IPS-18c (cell line): ENCODE measurements around the gene EML6.
"Not testable (repeated sequence)": the region's sequence is repeated elsewhere in the genome, so short reads cannot be mapped to it uniquely, and the experiment has no call there.

ENCODE experiments used
- H3K4me3 ChIP-seq: 2 replicates; pipeline ENCODE4 v1.7.0; 2013; ENCODE audit warnings: low read depth, mild to moderate bottlenecking, low read length, moderate library complexity; ENCODE audit not compliant: insufficient read depth
- H3K9me3 ChIP-seq: one replicate; pipeline ENCODE4 v1.6.1; 2013; ENCODE audit warnings: mild to moderate bottlenecking, low read length, moderate library complexity; ENCODE audit not compliant: control insufficient read depth, insufficient read depth

Gene EML6

DNA sequence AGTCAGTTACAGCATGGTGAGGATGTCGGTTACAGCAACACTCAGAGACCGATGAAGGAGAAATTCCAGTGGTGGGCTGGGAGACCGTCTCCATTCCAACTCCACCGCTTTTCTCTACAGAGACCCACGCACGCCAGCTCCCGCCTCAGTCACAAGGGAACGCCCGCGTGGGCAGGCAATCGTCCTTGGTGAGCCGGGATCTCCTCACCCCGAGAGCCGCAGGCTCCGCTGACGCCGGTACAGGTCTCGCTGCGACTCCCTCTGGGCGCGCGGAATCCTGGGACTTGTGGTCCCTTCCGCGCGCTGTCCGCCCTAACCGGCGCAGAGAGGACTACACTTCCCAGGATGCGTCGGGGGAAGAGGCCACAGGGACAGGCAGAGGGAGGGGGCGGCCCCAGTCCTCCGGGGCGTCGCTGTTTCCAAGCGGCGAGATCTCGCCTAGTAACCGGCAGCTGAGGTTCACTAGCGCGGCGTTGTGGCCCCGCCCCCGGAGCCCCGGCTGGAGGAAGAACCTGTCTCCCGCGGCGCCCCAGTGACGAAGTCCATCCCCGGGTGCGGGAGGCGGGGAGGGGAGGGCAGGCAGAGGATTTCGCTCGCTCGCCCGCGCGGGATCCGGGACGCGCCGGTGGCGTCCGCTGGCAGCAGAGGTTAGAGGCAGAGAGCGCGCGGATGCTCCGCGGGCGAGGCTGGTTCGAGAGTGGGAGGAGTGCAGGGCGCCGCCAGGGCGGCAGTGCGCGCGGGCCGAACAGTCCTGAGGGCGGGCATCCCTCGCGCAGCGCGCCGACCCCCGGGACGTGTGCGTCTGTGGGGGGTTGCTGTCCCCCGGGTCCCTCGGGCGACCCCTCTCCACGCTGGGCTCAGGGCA, at the start of gene EML6:
Gene EML6, plus strand, starts transcription at position 532 of the 865 bp plus-strand sequence. CDS start 1,400 bp downstream, outside the sequence.
- H3K4me3 ChIP-seq = peak within 1 kb of the TSS; percentile 95
- H3K9me3 ChIP-seq = no peaks in the 10 kb centered on the region

DNA sequence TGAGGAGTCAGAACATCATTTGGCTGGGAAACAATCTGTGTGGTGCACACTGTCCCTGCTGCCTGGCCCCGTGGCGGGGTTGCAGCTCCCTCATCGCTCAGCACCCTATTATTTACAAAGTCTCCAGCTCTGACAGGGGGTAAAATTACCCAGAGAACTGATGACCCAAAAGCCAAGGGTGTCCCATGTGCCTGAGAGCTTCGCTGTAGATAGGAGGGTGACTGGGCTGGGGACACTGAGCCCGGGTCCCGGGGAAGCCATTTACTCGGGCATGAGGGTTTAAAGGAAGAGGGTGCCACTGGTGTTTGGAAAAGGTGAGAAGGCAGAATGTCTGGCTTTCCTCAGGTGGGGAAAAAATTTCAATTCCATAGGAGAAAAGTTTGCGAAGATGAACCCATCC, 48.2 kb upstream of the EML6 start:
- Histone ChIP-seq H3K9me3 (peaks cover 5% of the 10 kb centered on the region), H3K4me3 (no peak overlapping the region)

DNA sequence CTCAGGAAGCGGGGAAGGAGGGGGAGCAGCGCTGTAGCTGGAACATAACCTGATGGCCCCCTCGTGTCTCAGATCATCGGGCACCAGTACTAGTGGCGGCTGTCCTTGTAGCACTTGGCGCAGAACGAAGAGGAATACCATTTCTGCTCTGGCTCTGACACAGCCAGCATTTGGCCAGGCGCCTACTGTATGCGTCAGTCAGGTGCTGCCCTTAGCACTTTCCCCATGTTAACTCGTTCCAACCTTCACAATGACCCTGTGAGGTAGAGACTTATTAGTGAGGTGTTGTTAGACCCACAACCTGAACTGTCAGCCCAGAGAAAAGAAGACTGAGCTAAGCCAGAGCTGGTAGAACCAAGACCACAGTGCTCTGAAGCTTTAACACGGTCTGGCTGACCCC, 47.7 kb upstream of the EML6 start:
- H3K4me3 ChIP-seq = no peak overlapping the region
- peaks cover 5% of the 10 kb centered on the region for H3K9me3 ChIP-seq

DNA sequence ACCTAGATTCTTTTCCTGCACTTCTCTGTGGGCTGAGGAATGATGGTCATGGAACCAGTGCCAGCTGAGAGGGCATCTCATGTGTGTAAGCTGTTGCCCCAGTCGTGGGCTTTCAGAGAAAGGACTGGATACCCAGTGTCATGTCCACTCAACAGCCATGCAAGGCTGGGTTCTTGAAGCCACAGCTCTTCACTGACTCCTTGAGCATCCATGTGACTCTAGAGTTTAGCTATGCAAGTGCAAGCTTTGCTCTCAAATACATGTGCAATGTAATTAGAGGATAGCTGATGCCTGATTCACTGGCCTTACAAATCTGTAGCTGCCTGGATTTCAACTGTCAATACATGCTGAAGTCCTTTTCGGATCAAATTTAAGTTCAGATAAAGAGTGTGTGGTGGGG, 46.8 kb upstream of the EML6 start:
- Histone ChIP-seq H3K9me3 (peaks cover 5% of the 10 kb centered on the region), H3K4me3 (no peak overlapping the region)

DNA sequence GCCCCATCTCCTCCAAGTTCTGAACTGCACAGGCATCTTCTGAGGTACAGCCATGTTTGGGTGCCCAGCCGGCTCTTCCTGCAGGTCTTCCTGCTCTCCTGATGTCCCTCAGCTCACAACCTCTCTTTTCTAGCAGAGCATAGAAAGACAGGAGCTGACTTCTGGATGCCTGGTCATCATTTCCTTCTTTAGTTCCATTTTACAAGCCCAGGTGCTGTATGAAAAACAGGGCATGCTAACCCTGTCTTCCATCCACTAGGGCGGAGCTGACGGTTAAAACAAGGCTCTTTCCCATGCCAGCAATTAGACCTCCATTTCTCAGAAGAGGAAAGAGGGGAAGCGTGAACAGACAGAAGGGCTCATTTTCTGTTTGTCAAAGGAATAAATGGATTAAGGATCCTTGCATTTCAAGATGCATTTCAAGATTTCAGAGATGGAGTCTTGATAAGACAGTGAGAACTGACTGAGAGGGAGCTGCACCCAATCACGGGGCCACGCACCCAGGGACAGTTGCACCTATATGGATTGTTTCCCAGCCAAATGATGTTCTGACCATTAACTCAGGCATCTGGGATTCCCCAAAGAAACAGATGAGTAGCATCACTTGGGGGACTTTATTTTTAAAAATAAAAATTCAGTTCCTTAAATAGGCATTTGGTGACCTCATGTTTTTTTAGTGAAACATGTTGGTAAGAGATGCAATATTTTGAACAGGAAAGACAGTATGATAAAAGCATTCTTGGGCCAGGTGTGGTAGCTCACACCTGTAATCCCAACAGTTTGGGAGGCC, 45.8 kb upstream of the EML6 start:
- Histone ChIP-seq H3K9me3 (peaks cover 5% of the 10 kb centered on the region), H3K4me3 (no peak overlapping the region)

DNA sequence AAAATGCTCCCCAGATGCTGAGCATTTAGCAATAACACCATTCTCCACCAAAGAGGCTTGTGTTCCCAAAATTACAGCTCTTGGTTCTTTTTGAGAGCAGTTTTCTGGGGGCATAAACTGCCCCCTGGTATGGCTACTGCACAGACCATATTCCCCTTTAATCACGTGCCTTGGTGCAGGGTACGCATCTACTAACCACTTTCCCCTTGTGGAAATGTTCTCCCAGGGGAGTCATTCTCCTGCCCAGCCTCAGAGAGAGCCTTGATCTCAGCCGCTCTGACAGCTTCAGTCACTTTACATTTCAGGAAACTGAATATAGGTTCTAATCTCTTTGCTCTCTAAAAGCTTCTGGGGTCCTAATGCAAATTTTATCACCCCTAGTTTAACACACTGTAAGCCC, 44.7 kb upstream of the EML6 start:
- peaks cover 2% of the 10 kb centered on the region for H3K9me3 ChIP-seq

DNA sequence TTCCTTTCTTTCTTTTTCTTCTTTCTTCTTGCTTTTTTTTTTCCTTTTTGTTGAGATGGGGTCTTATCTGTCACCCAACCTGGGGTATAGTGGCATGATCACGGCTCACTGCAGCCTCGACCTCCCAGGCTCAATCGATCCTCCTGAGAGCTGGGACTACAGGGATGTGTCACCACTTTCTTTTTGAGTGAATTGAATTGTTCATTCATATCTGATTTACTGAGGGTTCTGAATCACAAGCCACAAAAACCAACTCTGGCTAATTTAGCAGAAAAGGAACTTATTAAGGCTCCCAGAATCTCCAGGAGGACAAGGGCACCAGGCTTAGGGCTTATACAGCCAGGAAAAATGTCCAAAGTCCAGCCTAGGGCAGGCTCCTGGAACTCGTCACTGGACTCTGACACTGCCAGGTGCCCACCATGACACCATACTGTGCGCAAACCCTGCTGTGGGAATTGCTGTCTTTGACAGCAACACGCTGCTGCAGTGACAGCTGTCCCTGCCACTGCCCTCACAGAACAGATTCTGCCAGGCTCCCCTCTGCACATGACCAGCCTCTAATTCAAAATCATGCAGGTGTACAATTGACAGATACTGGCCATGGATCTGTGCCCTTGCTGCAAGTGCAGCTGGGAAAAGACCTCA, 42.9 kb upstream of the EML6 start:
- Histone ChIP-seq H3K9me3 (no peaks in the 10 kb centered on the region), H3K4me3 (no peak overlapping the region)

More for the DNA sequence above, 44.7 kb upstream of the EML6 start:
- H3K4me3 ChIP-seq = no peak overlapping the region

DNA sequence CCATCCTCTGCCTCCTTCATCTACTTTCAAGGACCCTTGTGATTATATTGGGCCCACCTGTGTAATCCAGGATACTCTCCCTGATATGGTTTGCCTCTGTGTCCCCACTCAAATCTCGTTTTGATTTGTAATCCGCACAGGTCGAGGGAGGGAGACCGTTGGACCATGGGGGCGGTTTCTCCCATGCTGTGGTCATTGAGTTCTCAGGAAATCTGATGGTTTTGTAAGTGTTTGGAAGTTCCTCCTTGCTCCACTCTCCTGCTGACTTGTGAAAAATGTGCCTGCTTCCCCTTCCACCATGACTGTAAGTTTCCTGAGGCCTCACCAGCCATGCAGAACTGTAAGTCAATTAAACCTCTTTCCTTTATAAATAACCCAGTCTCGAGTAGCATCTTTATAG, 42.0 kb upstream of the EML6 start:
- H3K4me3 ChIP-seq = no peak overlapping the region
- H3K9me3 ChIP-seq = no peaks in the 10 kb centered on the region

DNA sequence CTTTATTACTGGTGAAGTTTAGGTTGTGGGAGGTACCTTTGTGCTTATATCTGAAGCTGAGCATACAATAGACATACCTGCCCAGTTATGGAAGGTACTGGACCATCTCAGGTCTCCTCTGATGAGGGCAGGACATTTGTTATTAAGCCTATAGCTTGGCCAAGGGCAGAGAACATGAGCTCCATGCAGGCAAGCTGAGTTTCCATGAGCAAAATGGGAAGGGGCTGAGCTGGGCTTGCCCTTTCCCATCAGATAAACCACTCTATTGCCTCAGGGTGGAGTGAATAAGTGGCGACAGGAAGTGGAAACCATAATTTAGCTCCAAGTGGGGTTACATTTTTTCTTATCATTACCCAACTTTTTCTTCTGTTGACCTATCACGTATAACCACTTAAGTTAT, 39.9 kb upstream of the EML6 start:
- Histone ChIP-seq H3K4me3 (no peak overlapping the region), H3K9me3 (no peaks in the 10 kb centered on the region)

DNA sequence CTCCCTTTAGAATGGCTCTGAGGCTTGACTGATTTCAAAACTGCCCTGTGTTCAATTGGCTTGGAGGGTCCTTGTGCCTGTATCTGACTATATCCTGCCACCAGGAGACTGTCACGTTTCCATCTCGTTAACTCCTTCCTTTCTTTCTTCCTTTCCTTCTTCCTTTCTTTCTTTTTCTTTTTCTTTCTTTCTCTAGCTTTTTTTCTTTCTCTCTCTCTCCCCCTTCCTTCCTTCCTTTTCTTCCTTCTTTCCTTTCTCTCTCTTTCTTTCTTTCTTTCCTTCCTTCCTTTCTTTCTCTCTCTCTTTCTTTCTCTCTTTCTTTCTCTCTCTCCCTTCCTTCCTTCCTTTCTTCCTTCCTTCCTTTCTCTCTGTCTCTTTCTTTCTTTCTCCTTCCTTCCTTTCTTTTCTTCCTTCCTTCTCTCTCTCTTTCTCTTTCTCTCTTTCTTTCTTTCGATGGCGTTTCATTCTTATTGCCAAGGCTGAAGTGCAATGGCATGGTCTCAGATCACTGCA, 38.1 kb upstream of the EML6 start:
- no peaks in the 10 kb centered on the region for H3K9me3 ChIP-seq
- H3K4me3 ChIP-seq = no peak overlapping the region

DNA sequence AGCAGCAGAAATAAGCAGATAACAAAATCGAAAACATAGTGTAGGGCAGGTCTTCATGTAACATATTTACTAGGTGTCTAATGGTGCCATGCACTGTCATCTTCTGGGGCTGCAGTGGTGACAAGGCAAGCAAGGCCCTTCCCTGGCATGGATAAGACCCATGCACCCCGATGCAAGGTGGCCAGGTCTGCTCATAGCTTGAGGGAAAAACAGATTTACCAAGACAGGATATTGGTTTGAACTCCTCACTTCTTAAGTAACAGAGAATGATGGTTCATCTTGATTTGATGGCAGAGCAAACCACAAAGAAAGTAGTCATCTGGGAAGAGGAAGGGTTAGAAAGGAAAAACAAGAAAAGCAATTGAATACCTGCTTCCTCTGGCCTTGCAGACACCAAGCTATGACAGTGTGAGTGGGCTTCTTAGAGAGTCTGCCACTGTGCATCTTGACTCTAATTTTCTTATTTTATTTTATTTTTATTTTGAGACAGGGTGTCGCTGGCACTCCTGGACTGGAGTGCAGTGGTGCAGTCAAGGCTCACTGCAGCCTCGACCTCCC, 35.8 kb upstream of the EML6 start:
- no peak overlapping the region for H3K4me3 ChIP-seq
- no peaks in the 10 kb centered on the region for H3K9me3 ChIP-seq

DNA sequence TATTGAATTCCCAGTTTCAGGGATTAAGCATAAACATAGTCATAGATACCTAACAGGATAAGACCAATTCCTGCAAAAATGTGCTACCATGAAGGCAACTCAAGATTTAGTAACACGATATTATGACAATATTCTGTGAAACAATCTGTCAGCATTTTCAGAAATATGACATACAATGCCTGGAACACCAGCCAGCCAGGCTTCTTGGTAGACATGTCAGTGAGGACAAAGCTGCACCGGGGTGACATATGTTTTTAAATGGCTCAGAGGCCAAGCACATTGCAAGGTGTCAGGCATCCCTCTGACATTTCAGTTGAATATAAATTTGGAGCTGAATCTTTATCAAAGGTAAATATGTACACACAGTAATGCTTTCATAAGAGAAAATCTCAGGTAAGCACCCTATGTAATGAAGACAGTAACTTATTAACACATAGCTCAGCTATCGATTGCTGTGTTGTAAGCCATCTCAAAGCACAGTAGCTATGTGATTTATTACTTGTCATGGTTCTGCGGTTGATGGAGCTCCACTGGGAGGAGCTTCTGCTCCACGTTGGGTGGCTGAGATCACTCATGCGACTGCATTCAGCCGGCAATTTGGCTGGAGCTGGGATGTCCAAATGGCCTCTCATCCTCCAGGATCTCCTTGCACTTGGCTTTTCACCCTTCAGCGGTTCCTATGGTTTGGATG, 31.9 kb upstream of the EML6 start:
- Histone ChIP-seq H3K4me3 (no peak overlapping the region), H3K9me3 (no peaks in the 10 kb centered on the region)

DNA sequence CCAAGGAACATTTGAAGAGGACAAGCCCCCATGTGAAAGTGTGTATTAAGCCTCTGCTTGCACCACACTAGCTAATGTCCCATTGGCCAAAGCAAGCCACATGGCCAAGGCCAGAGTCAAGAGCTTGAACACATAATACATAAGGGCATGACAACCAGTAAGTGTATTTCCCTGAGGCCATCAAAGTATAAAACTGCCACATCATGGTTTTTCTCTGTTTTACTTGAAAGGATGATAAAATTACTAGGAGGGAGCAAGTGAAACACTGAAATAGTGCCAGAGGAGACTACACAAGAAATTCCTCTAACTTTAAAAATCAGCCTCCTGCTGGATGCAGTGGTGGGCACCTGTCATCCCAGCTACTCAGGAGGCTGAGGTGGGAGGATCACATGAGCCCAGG, 30.9 kb upstream of the EML6 start:
- Histone ChIP-seq H3K4me3 (no peak overlapping the region), H3K9me3 (no peaks in the 10 kb centered on the region)

DNA sequence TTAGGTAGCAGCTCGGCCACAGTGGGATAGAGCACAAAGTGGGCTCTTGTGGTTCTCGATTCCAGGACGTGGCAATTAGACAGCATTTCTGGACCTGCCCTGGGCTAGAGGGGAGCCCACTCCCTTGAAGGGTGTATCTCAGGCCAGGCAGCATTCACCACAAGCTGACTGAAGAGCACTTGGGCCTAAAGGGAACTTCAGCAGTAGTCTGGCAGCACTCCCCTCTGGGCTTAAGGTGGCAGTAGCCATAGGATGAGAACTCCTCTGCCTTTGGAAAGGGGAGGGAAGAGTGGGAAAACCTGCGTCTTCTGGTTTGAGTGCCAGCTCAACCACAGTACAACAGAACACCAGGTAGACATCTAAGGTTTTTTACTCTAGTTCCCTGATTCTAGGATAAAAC, 28.1 kb upstream of the EML6 start:
- Histone ChIP-seq H3K9me3 (no peaks in the 10 kb centered on the region), H3K4me3 (no peak overlapping the region)

DNA sequence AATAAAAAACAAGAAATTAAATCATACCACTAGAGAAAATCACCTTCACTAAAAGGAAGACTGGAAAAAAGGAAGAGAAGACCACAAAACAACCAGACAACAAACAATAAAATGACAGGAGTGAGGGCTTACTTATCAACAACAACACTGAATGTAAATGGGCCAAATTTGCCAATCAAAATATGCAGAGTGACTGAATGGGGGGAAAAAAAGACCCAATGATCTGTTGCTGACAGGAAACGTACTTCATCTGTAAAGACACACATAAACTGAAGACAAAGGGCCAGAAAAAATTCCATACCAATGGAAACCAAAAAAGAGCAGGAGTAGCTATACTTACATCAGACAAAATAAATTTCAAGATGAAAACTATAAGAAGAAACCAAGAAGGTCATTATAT, 25.5 kb upstream of the EML6 start:
- no peaks in the 10 kb centered on the region for H3K9me3 ChIP-seq
- H3K4me3 ChIP-seq = no peak overlapping the region

DNA sequence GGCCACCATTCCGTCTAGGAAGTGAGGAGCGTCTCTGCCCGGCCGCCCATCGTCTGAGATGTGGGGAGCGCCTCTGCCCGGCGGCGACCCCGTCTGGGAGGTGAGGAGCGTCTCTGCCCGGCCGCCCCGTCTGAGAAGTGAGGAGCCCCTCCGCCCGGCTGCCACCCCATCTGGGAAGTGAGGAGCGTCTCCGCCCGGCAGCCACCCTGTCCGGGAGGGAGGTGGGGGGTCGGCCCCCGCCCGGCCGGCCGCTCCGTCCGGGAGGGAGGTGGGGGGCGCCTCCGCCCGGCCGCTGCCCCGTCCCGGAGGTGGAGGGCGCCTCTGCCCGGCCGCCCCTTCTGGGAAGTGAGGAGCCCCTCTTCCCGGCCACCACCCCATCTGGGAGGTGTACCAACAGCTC, 24.5 kb upstream of the EML6 start:
- H3K9me3 ChIP-seq, H3K4me3 ChIP-seq: not testable (repeated sequence)

DNA sequence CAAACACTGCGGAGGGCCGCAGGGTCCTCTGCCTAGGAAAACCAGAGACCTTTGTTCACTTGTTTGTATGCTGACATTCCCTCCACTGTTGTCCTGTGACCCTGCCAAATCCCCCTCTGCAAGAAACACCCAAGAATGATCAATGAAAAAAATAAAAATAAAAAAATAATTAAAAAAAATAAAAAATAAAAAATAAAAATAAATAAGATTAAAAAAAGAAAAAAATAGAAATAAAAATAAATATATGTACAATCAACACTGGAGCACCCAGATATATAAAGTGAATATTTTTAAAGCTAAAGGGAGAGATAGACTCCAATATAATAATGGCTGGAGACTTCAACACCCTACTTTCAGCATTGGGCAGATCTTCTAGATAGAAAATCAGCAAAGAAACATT, 23.8 kb upstream of the EML6 start:
- Histone ChIP-seq H3K9me3 (no peaks in the 10 kb centered on the region), H3K4me3 (no peak overlapping the region)
